Measurements from ENCODE around the gene TMBIM1. TPM values are rescaled to one million over a fixed set of nuclear protein-coding genes. Genes with fewer than 3 reads are reported as not detected.

The TMBIM1 gene
- total RNA-seq, 1 experiment from 2014 or later, result 114 TPM

DNA sequence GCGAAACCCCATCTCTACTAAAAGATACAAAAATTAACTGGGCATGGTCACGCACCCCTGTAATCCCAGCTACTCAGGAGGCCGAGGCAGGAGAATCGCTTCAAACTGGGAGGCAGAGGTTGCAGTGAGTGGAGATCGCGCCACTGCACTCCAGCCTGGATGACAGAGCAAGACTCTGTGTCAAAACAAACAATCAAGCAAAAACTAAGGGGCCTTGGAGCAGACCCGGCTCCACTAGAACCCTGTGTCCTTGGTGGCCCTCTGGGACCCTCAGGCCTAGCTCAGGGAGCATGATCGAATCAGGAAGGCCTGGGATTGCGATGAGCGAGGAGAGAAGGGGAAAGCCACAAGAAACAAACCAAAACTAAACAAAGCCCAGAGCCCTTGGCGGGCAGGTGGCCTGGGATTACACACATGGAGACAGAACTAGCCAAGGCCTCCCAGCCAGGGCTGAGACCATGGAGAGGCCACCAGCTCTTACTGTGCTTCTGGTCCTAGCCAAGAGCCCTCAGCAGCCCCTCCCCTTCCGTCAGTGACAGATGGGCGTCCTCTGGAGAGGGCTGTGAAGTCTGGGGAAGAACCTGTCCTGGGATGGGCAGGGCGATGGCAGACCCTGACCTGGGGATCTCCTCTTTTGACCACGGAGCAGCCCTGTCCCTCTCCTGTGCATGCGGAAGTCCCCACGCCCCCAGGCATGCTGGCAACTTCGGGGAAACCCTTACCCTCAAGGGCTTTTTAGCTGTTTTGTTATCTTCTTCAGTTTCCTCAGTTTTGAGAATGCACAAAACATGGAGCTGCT is 36.9 kb upstream of the TMBIM1 start:
- DNase-seq (ENCODE audit: low read depth, low spot score) (no peak), ATAC-seq (peak; percentile 27; the same call in 1 of the 2 replicates)
- H3K27ac ChIP-seq (ENCODE audit: low read length), result no peak overlapping the region
- intact Hi-C loops (cut with micrococcal nuclease; ENCODE audit: unreplicated experiment), result no loop called here
- in situ Hi-C loops (cut with HindIII; ENCODE audit: low pct_unique_long_range_greater_than_20kb, low sequenced_read_pairs), result no loop called here
- H3K9me3 ChIP-seq (ENCODE audit: control insufficient read depth, insufficient read depth, low read depth, low read length), result no peaks in the 10 kb centered on the region
- H3K4me3 ChIP-seq (ENCODE audit: low read depth in 2 of 2, low read length in 2 of 2), result no peak overlapping the region
- no peak for TF ChIP-seq POLR2AphosphoS5 (IDR thresholded peaks at IDR 0.05; ENCODE audit: low read depth, low read length)
- TF ChIP-seq TCF7L2 (IDR thresholded peaks at IDR 0.05; ENCODE audit: low read depth, low read length), result no peak
- TF ChIP-seq SIN3A (IDR thresholded peaks at IDR 0.05; ENCODE audit: borderline replicate concordance, insufficient read depth, low read depth, low read length), result no peak
- no peak for TF ChIP-seq CTCF (IDR thresholded peaks at IDR 0.05)
- no peak for TF ChIP-seq REST (IDR thresholded peaks at IDR 0.05; ENCODE audit: insufficient read depth in 1 of 2, low read depth in 2 of 2, low read length in 1 of 2)
- ChIA-PET POLR2A (interaction anchor here (0.5 kb wide), 1 partner anchor 202 kb away, joined by 3 read pairs; no protein-coding TSS in a partner anchor), CTCF (no interaction called here)
- H3K27me3 ChIP-seq (ENCODE audit: control insufficient read depth, insufficient read depth, low read length), result no peaks in the 10 kb centered on the region
- BruUV-seq (replicated peaks), result no TSS peak
- H3K4me1 ChIP-seq (ENCODE audit: control insufficient read depth, insufficient read depth, low read length), result peaks cover 1% of the 10 kb centered on the region; the same call in 1 of the 2 replicates
- no peaks in the 10 kb centered on the region for H3K36me3 ChIP-seq (ENCODE audit: control insufficient read depth, insufficient read depth, low read length)

DNA sequence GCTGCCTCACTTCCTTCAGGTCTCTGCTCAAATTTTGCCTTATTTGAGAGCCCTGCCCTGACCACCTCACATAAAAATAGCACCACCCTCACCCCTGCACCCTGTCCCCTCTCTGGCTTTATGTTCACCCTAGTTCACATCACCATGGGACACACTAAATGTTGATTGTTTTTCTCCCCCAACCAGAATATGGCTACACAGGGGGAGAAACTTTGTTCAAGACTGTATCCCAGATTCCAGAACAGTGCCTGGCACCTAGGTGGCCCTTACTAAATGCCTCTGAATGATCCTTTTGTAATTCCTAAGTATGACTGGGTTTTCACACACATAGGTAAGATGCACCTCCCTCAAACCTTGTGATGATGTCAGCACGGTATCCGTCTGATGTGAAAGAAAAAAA is 36.0 kb upstream of the TMBIM1 start:
- H3K4me3 ChIP-seq (ENCODE audit: low read depth in 2 of 2, low read length in 2 of 2), result no peak overlapping the region
- DNase-seq (ENCODE audit: low read depth, low spot score), result no peak
- no peaks in the 10 kb centered on the region for H3K36me3 ChIP-seq (ENCODE audit: control insufficient read depth, insufficient read depth, low read length)
- H3K9me3 ChIP-seq (ENCODE audit: control insufficient read depth, insufficient read depth, low read depth, low read length), result no peaks in the 10 kb centered on the region
- BruUV-seq (replicated peaks), result no TSS peak
- no peaks in the 10 kb centered on the region for H3K27me3 ChIP-seq (ENCODE audit: control insufficient read depth, insufficient read depth, low read length)
- TF ChIP-seq SIN3A (IDR thresholded peaks at IDR 0.05; ENCODE audit: borderline replicate concordance, insufficient read depth, low read depth, low read length) (no peak), CTCF (IDR thresholded peaks at IDR 0.05) (no peak), REST (IDR thresholded peaks at IDR 0.05; ENCODE audit: insufficient read depth in 1 of 2, low read depth in 2 of 2, low read length in 1 of 2) (no peak), TCF7L2 (IDR thresholded peaks at IDR 0.05; ENCODE audit: low read depth, low read length) (no peak), POLR2AphosphoS5 (IDR thresholded peaks at IDR 0.05; ENCODE audit: low read depth, low read length) (no peak)
- POLR2A ChIA-PET, result no interaction called here
- H3K27ac ChIP-seq (ENCODE audit: low read length), result no peak overlapping the region
- CTCF ChIA-PET, result no interaction called here
- no peak for ATAC-seq
- H3K4me1 ChIP-seq (ENCODE audit: control insufficient read depth, insufficient read depth, low read length), result peaks cover 8% of the 10 kb centered on the region
- intact Hi-C loops (cut with micrococcal nuclease; ENCODE audit: unreplicated experiment) (no loop called here), in situ Hi-C loops (cut with HindIII; ENCODE audit: low pct_unique_long_range_greater_than_20kb, low sequenced_read_pairs) (no loop called here)
